ENCODE data around the gene PCNX2.

DNA sequence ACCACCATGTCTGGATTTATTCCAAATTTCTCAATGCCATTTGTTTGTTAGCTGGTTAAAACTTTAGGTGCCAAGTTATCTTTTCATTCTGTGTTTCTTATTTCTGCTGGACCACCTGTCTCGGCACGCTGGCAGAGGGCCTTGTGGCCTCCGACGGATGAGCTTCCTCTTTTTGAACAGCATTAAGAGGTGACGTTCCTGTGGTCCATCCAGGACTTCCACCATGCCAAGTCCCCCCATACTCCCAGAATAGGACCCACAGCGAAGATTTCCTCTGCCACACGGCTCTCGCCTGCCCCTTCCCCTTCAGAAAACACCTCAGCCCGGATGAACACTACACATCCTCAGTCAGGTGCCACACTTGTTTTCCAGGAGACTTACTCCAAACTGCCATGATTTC is 271.3 kb downstream of the PCNX2 start:
- TF ChIP-seq, protein P1, sequence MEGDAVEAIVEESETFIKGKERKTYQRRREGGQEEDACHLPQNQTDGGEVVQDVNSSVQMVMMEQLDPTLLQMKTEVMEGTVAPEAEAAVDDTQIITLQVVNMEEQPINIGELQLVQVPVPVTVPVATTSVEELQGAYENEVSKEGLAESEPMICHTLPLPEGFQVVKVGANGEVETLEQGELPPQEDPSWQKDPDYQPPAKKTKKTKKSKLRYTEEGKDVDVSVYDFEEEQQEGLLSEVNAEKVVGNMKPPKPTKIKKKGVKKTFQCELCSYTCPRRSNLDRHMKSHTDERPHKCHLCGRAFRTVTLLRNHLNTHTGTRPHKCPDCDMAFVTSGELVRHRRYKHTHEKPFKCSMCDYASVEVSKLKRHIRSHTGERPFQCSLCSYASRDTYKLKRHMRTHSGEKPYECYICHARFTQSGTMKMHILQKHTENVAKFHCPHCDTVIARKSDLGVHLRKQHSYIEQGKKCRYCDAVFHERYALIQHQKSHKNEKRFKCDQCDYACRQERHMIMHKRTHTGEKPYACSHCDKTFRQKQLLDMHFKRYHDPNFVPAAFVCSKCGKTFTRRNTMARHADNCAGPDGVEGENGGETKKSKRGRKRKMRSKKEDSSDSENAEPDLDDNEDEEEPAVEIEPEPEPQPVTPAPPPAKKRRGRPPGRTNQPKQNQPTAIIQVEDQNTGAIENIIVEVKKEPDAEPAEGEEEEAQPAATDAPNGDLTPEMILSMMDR (IDR thresholded peaks at IDR 0.05): no peak
- TF ChIP-seq POLR2A (IDR thresholded peaks at IDR 0.05) (no peak), EP300 (IDR thresholded peaks at IDR 0.05) (no peak)
